Urothelium cell line (cell line): ENCODE results near the gene PML.
"Not testable (repeated sequence)": the region's sequence is repeated elsewhere in the genome, so short reads cannot be mapped to it uniquely, and the experiment has no call there.

Experiments used
- DNase-seq: peaks from one replicate; pipeline ENCODE4 v3.0.0; 2011; ENCODE audit warnings: low spot score, mixed read lengths
- FAIRE-seq: peaks from 2 replicates; lab custom pipeline; 2011; peaks lifted over from hg19 to GRCh38; lab: Jason Lieb, UNC

PML gene

GRCh38 chr15:74037171-74038117 lies 42.9 kb downstream of the PML start:
- no peak for DNase-seq
- no peak for FAIRE-seq

DNA sequence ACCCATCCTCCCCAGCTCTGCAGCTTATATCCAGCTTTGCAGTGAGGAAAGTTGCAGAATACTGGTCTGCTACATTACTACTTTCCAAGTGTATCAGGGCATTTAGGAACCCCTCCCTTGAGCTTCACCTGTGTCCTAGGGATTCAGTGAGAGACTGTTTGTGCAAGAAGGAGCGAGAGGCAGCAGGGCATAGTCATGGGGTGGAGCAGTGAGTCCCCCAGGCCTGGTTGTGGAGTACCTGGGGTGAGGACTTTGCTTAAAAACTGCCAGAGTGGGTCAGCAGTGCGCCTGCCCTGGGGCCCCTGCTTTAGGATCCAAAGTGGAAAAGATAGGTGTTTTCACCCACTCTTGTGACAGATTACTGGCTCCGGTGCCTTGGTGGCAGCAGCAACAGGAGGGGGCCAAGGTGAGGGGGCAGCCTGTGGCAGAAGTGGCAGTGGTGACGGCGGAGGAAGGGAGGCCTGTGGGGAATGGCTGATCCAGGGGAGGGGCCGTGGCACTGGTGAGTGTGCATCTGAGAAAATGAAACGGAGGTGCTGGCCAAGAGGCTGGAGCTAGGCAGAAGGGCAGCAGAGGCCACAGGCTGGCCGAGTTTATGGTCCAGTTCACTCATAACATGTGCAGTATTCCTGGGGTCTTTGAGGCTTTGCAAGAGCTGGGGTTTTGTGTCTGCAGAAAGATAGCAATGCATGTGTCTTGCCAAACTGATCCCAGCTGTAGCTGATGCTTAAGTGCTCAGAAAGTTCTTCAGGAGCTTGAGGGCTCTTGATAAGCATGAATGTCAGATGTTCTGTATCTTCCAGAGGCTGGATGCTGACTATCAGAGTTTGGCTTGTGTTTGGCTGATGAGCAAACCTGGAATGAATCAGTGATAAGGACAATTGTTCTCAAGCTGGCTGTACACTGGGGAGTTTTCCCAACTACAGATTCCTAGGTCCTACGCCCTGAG lies 44.5 kb downstream of the PML start:
- FAIRE-seq (no peak), DNase-seq (no peak)

DNA sequence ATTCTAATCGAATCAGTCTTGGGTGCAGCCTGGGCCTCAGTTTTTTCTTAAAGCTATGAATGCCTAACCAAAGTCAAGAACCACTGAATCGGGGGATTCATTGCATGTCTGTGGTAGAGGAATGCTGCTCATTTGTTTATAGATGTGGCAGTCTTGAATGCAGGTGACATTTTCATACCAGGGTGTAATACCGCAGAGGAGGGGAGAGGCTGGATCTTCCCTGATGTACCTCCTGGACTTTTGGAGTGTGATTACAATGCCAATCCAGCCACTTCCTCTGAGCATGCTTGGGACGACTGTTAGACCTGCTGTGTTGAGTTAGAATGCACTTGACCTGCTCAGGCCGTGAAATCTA lies 45.1 kb downstream of the PML start:
- no peak for FAIRE-seq

GRCh38 chr15:74040109-74040850 lies 45.8 kb downstream of the PML start:
- FAIRE-seq, result no peak
- peak; percentile 58 for DNase-seq

More for the DNA sequence above, 45.1 kb downstream of the PML start:
- DNase-seq, result no peak

- no peak for DNase-seq
- FAIRE-seq, result no peak
These were observed 46.8 kb downstream of the PML start for GRCh38 chr15:74041311-74041756.

DNA sequence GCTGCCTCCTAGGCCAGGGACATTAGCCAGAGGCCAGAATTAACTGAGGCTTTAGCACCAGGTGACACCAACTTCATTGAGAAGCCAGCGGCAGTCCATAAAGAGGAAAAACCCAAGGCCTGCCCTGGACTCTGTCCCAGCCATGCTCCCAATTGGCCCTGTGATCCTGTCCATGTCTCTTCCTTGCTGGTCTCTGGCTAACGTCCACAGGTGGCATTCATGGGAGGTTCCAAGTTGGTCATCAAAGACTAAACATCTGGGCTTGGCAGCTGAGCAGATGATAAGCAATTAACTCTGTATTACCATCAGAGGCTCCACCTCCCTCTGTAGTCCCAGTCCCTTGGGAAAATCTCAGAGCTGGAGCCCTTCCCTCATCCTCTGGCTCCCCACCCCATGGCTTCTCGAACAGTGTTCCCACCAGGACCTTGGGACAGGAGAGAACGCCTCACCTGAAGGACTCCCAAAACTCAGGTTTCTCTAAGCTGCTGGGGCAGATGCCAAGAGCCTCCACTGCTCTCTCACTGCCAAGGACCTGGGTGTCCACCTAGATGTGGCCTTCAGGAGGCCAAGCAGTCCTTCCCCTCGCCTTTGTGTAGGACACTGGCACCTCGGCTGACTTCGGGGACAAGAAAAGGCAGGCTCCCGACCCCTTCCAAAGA lies 47.4 kb downstream of the PML start:
- FAIRE-seq (no peak), DNase-seq (no peak)

GRCh38 chr15:74042603-74043424 lies 48.3 kb downstream of the PML start:
- no peak for FAIRE-seq
- no peak for DNase-seq

DNA sequence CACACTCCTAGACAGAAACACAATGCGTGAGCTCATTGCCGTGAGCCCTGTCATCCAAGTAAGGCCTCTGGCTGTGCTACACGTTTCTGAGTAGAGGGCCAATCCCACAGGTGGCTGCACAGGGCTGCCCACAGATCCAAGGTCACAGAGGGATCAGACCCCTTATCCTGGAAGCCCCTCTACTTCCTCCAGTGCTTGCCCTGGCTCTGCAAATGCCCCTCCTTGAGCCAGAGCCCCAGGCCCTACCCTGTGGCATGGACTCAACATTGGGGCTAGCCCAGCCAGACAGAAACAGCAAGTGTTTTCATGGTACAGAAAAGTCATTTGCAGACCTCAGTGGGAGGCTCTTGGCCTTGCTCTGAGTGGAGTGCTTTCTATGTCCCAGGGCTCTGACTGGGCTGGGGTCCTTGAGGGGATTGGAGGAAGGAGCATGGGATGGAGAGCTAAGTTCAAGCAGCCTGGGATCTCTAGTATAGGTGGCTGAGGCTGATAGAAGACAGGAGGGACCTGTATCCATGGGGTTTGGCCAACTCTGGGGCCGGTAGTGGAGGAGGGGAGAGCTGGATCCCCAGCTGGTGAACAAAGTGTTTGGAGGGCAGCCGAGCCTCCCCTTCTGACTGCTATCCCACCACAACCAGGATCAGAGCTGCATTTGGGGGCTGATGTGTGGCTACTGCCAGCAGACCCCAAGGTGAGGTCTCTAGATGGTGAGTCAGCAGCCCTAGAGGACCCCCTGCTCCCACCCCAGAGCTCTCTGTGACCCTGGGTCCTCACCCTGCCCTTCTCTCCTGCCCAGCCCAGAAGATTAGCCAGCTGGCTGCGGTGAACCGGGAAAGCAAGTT lies 49.1 kb downstream of the PML start:
- no peak for DNase-seq
- FAIRE-seq, result no peak

DNA sequence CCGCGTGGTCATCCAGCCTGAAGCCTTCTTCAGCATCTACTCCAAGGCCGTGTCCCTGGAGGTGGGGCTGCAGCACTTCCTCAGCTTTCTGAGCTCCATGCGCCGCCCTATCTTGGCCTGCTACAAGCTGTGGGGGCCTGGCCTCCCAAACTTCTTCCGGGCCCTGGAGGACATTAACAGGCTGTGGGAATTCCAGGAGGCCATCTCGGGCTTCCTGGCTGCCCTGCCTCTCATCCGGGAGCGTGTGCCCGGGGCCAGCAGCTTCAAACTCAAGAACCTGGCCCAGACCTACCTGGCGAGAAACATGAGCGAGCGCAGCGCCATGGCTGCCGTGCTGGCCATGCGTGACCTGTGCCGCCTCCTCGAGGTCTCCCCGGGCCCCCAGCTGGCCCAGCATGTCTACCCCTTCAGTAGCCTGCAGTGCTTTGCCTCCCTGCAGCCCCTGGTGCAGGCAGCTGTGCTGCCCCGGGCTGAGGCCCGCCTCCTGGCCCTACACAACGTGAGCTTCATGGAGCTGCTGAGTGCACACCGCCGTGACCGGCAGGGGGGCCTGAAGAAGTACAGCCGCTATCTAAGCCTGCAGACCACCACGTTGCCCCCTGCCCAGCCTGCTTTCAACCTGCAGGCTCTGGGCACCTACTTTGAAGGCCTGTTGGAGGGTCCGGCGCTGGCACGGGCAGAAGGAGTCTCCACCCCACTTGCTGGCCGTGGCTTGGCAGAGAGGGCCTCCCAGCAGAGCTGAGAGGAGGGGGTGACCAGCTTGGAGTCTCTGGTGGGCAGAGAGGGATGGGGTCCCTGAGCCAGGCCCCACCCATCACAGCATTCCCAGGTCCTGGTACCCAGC lies 50.0 kb downstream of the PML start:
- no peak for FAIRE-seq
- no peak for DNase-seq

DNA sequence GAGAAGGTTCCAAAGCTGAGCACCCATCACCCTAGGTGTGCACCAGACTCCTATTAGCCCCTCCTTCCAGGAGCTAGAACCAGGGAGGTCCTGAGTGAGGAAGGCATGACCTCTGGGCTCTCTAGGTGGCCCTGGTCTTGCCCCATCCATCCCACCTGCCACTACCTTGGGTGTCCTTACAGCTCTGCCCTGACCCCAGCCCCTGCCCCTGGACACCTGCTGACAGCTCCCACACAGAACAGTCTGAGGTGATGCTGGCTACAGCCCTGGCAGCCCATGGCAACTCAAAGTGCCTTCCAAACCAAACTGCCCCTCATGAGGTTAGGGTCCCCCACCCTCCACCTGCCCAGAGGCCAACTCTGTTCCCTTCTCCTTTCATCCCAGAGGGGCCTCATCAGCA lies 50.7 kb downstream of the PML start:
- FAIRE-seq (no peak), DNase-seq (no peak)

GRCh38 chr15:74045636-74046274 lies 51.2 kb downstream of the PML start:
- no peak for FAIRE-seq
- no peak for DNase-seq

DNA sequence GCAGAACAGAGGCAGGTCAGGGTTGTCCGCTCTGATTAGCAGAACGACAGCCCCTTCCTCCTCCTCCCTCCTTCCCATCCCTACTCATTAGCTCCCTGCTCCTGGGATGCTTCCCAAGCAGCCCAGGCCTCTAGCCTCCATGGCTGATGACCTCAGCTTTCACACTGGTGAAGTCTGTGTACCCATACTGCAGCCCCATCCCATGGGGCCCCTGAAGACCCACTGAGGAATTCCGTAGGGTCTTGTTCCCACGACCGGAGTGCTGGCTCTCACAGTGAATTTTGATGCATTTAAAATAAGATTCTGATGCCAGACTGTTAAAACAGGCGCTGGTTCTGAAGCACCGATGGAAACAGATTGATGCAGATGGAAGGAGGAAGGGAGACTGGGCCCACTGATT lies 51.8 kb downstream of the PML start:
- no peak for DNase-seq
- FAIRE-seq, result no peak

GRCh38 chr15:74050127-74050526 lies 55.6 kb downstream of the PML start:
- DNase-seq, result no peak
- FAIRE-seq, result no peak

DNA sequence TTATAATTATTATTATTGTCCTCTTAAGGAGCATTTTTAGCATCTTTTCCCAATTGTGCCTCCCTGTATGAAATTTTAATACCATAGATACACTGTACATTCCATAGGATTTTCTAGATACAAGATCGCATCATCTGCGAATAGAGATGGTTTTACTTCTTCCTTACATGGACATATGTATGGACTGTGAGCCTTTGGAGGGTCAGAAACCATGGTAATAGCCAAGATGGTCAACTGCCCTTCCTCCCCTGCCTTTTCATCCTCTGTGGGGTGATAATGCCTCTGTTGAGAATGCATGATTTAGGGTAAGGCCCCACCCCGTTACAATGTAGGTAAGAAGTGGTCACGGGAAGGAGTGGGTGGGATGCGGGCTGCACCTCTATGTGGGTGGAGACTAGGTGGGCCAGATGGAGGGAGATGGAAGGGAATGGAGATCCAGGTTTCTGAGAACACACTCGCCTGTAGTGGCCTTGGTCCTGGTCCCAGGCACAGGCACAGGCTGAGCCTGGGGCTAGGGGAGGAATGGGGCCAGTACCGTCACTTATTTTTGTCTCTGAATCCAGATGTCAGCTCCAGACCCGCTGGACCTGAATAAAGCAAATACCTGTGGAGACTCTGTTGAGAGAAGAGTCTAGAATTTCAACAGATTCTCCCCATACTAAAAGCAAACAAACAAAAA lies 56.2 kb downstream of the PML start:
- FAIRE-seq, result no peak

GRCh38 chr15:74052271-74053260 lies 58.0 kb downstream of the PML start:
- not testable (repeated sequence) for FAIRE-seq, DNase-seq

More for the DNA sequence above, 56.2 kb downstream of the PML start:
- DNase-seq, result no peak
